ENCODE results near the gene NMD3. TPM values are rescaled to one million over a fixed set of nuclear protein-coding genes. Genes with fewer than 3 reads are reported as not detected.

Gene NMD3
- polyA plus RNA-seq, 3 donors = 16.8 to 30.0 (median 20.7) TPM

DNA sequence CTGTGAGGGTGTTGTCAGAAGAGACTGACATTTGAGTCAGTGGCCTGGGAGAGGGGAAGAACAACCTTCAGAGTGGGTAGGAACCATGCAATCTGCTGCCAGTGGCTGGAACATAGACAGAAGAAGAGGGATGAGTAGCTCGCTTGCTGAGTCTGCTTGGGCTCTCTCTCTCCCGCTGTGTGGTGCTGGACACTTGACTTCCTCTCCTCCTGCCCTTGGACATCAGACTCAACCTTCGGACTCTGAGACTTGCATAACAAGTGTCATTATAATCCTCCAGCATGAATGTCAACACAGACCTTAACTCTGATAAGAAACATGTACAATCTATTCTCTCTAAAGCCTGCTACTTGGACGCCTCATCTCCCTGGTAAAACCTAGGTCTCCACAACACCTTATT lies 5.9 kb upstream of the NMD3 start:
- Histone ChIP-seq H3K27me3 (ENCODE audit: control insufficient read depth in 2 of 2, insufficient read depth in 2 of 2, low read length in 2 of 2) (no peaks in the 10 kb centered on the region), H3K4me3 (replicated peaks in 1 of 3; ENCODE audit: low read depth in 2 of 3, low read length in 3 of 3) (no peak overlapping the region), H3K36me3 (replicated peaks in 1 of 2; ENCODE audit: control insufficient read depth in 1 of 2, insufficient read depth in 2 of 2, low read length in 2 of 2) (no peaks in the 10 kb centered on the region), H3K4me1 (ENCODE audit: control insufficient read depth in 1 of 2, insufficient read depth in 2 of 2, low read length in 2 of 2) (no peaks in the 10 kb centered on the region), H3K4me2 (replicated peaks; ENCODE audit: extremely low read depth, low read length, poor library complexity, severe bottlenecking) (no peak overlapping the region), H3K9ac (ENCODE audit: insufficient read depth, low read length, poor library complexity, severe bottlenecking) (no peak overlapping the region), H3K27ac (ENCODE audit: low read depth in 1 of 2, low read length in 2 of 2) (no peak overlapping the region), H3K79me2 (ENCODE audit: insufficient read depth, low read length) (no peaks in the 10 kb centered on the region), H2AFZ (ENCODE audit: insufficient read depth, low read depth, low read length, poor library complexity, severe bottlenecking) (no peak overlapping the region), H3K9me3 (replicated peaks in 1 of 2; ENCODE audit: control insufficient read depth in 1 of 2, insufficient read depth in 1 of 2, low read length in 2 of 2) (no peaks in the 10 kb centered on the region), H4K20me1 (ENCODE audit: insufficient read depth, low read length) (no peaks in the 10 kb centered on the region)
- no peak overlapping the region for H3K4me3 Mint-ChIP-seq
- H3K36me3 Mint-ChIP-seq = no peaks in the 10 kb centered on the region
- WGBS (ENCODE audit: insufficient coverage) = 96% methylated on average over 4 of the region's 4 CpGs
- peaks cover 0 to 4% (median 0%) of the 10 kb centered on the region in 7 donors for H3K9me3 Mint-ChIP-seq
- intact Hi-C loops (cut with micrococcal nuclease) = no loop called here
- TF ChIP-seq, protein P1, sequence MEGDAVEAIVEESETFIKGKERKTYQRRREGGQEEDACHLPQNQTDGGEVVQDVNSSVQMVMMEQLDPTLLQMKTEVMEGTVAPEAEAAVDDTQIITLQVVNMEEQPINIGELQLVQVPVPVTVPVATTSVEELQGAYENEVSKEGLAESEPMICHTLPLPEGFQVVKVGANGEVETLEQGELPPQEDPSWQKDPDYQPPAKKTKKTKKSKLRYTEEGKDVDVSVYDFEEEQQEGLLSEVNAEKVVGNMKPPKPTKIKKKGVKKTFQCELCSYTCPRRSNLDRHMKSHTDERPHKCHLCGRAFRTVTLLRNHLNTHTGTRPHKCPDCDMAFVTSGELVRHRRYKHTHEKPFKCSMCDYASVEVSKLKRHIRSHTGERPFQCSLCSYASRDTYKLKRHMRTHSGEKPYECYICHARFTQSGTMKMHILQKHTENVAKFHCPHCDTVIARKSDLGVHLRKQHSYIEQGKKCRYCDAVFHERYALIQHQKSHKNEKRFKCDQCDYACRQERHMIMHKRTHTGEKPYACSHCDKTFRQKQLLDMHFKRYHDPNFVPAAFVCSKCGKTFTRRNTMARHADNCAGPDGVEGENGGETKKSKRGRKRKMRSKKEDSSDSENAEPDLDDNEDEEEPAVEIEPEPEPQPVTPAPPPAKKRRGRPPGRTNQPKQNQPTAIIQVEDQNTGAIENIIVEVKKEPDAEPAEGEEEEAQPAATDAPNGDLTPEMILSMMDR (IDR thresholded peaks at IDR 0.05) = no peak
- H3K27ac Mint-ChIP-seq = peak overlapping the region in 1 of 7 donors; percentile 15
- peaks cover 0 to 5% (median 4%) of the 10 kb centered on the region in 3 donors for H3K27me3 Mint-ChIP-seq (ENCODE audit: low read depth in 3 of 3)
- no peaks in the 10 kb centered on the region for H3K4me1 Mint-ChIP-seq
- DNase-seq = no peak

DNA sequence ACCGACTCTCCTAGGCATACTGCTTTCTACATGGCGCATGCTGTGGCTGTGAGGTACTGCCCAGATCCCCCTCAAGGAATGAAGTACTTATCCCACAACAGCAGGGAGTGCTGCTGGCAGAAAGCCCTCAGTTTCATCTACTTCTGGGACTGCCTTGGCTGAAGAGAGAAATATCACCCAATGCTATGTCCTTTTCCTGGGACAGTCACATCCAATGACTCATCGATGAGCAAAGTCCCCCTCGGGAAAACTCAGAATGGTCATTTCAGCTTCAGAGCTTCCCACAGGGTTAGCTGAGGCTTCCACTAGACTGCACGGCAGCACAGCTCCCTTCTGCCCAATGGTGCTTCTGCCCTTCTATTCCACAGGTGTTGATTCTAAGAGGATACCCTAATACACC lies 3.6 kb upstream of the NMD3 start:
- Mint-ChIP-seq H3K4me3 (no peak overlapping the region), H3K27me3 (ENCODE audit: low read depth in 3 of 3) (peaks cover 0 to 5% (median 4%) of the 10 kb centered on the region in 3 donors), H3K4me1 (peaks cover 7% of the 10 kb centered on the region)

More for the DNA sequence above, 3.6 kb upstream of the NMD3 start:
- Histone ChIP-seq H3K36me3 (replicated peaks in 1 of 2; ENCODE audit: control insufficient read depth in 1 of 2, insufficient read depth in 2 of 2, low read length in 2 of 2) (no peaks in the 10 kb centered on the region), H3K9ac (ENCODE audit: insufficient read depth, low read length, poor library complexity, severe bottlenecking) (no peak overlapping the region), H3K27me3 (ENCODE audit: control insufficient read depth in 2 of 2, insufficient read depth in 2 of 2, low read length in 2 of 2) (no peaks in the 10 kb centered on the region), H2AFZ (ENCODE audit: insufficient read depth, low read depth, low read length, poor library complexity, severe bottlenecking) (no peak overlapping the region), H3K9me3 (replicated peaks in 1 of 2; ENCODE audit: control insufficient read depth in 1 of 2, insufficient read depth in 1 of 2, low read length in 2 of 2) (no peaks in the 10 kb centered on the region), H3K4me3 (replicated peaks in 1 of 3; ENCODE audit: low read depth in 2 of 3, low read length in 3 of 3) (no peak overlapping the region), H3K27ac (ENCODE audit: low read depth in 1 of 2, low read length in 2 of 2) (no peak overlapping the region), H3K4me2 (replicated peaks; ENCODE audit: extremely low read depth, low read length, poor library complexity, severe bottlenecking) (no peak overlapping the region), H4K20me1 (ENCODE audit: insufficient read depth, low read length) (peaks cover 1% of the 10 kb centered on the region), H3K79me2 (ENCODE audit: insufficient read depth, low read length) (peaks cover 15% of the 10 kb centered on the region), H3K4me1 (ENCODE audit: control insufficient read depth in 1 of 2, insufficient read depth in 2 of 2, low read length in 2 of 2) (peaks cover 6 to 7% of the 10 kb centered on the region in 2 donors)
- TF ChIP-seq, protein P1 (IDR thresholded peaks at IDR 0.05) = no peak
- H3K36me3 Mint-ChIP-seq = no peaks in the 10 kb centered on the region
- intact Hi-C loops (cut with micrococcal nuclease) = no loop called here
- DNase-seq = peak in 1 of 3 donors; percentile 29
- 97% methylated on average over 4 of the region's 5 CpGs for WGBS (ENCODE audit: insufficient coverage)
- H3K9me3 Mint-ChIP-seq = peaks cover 0 to 6% (median 0%) of the 10 kb centered on the region in 7 donors
- H3K27ac Mint-ChIP-seq = no peak overlapping the region

All from CD14-positive monocyte (primary cell).